K562 (cell line): Measurements from ENCODE around the gene ADARB2.

Experiments used
- ARID1B ChIP-seq: fragments of 450-650 bp; IDR thresholded peaks from 2 replicates; pipeline ENCODE4 v1.6.1; 2016; ENCODE audit warnings: antibody characterized with exemption, mild to moderate bottlenecking, inconsistent platforms
- CCAR2 ChIP-seq: fragments of 200-400 bp; formaldehyde crosslinking; IDR thresholded peaks from 2 replicates; pipeline ENCODE4 v1.6.1; 2017; ENCODE audit warnings: mild to moderate bottlenecking, low read depth, low read length
- CTCF ChIP-seq, 3 experiments: IDR thresholded peaks in 2 of 3; conservative IDR thresholded peaks in 1 of 3; 2 replicates each; pipeline ENCODE4 v1.5.1; 2011 to 2012; ENCODE audit warnings: low read length in 3 of 3, mild to moderate bottlenecking in 3 of 3, control low read depth in 2 of 3, improper control_type of control experiment in 1 of 3, inconsistent platforms in 1 of 3, low read depth in 1 of 3, mixed read lengths in 1 of 3, moderate library complexity in 1 of 3; ENCODE audit not compliant: insufficient read depth in 2 of 3
- GABPA ChIP-seq: fragments of 200-800 bp; sonication (Bioruptor generic); conservative IDR thresholded peaks from 2 replicates; pipeline ENCODE4 v1.6.1; 2016; ENCODE audit warnings: low read depth, missing genetic modification characterization, missing compliant biosample characterization
- MAFG ChIP-seq: fragments of 450-650 bp; conservative IDR thresholded peaks from 2 replicates; pipeline ENCODE4 v1.6.1; 2016; ENCODE audit warnings: missing genetic modification characterization, missing compliant biosample characterization
- MAZ ChIP-seq, 2 experiments: fragments of 450-650 bp in 1 of 2; sonication (generic) in 1 of 2; formaldehyde crosslinking; IDR thresholded peaks in 1 of 2; conservative IDR thresholded peaks in 1 of 2; 2 replicates each; pipeline versions ENCODE4 v1.4.0 to v1.5.0; 2020; ENCODE audit warnings: mild to moderate bottlenecking in 1 of 2, missing genetic modification reagents in 1 of 2
- MEIS2 ChIP-seq: fragments of 450-650 bp; IDR thresholded peaks from 2 replicates; pipeline ENCODE4 v1.6.1; 2014; ENCODE audit warnings: mild to moderate bottlenecking; ENCODE audit not compliant: partially characterized antibody
- POLR2H ChIP-seq: IDR thresholded peaks from 2 replicates; pipeline ENCODE4 v1.6.1; 2016; ENCODE audit warnings: missing genetic modification characterization, low read depth, mild to moderate bottlenecking, control low read depth, missing compliant biosample characterization, moderate library complexity
- SNRNP70 ChIP-seq: fragments of 200-400 bp; formaldehyde crosslinking; optimal IDR thresholded peaks from 2 replicates; pipeline ENCODE3; 2017; ENCODE audit warnings: low read depth, low read length
- USF1 ChIP-seq: sonication (generic); formaldehyde crosslinking; IDR thresholded peaks from 2 replicates; pipeline ENCODE4 v1.9.0; 2022; ENCODE audit warnings: mild to moderate bottlenecking, missing genetic modification reagents
- ZNF274 ChIP-seq: IDR thresholded peaks from 2 replicates; pipeline ENCODE4 v1.6.1; 2011; ENCODE audit warnings: low read depth, mild to moderate bottlenecking, low read length, moderate library complexity, borderline replicate concordance
- ZNF699 ChIP-seq: fragments of 250-450 bp; sonication (Bioruptor Pico); IDR thresholded peaks from 2 replicates; pipeline ENCODE4 v1.8.0; 2021; ENCODE audit warnings: mild to moderate bottlenecking, moderate library complexity; ENCODE audit not compliant: insufficient replicate concordance

GRCh38 chr10:1526436-1527055 is 210.8 kb downstream of the ADARB2 start:
- peak; percentile 40; the same call in 1 of the 2 replicates for TF ChIP-seq USF1 (CRISPR knock-in tag)
- TF ChIP-seq CTCF (IDR thresholded peaks at IDR 0.05 in 2 of 3, conservative IDR thresholded peaks at IDR 0.05 in 1 of 3; ENCODE audit: insufficient read depth in 2 of 3, low read depth in 1 of 3, low read length in 3 of 3) = no peak
- TF ChIP-seq POLR2H (tag) = no peak
- no peak for TF ChIP-seq CCAR2
- TF ChIP-seq ZNF699 = no peak
- no peak for TF ChIP-seq ZNF274
- no peak for TF ChIP-seq ARID1B
- no peak for TF ChIP-seq MAZ (CRISPR knock-in tag; conservative IDR thresholded peaks at IDR 0.05 in 1 of 2, IDR thresholded peaks at IDR 0.05 in 1 of 2)
- TF ChIP-seq MAFG (tag) = no peak
- no peak for TF ChIP-seq GABPA
- no peak for TF ChIP-seq MEIS2
- TF ChIP-seq SNRNP70 = no peak
